Measurements from ENCODE around the gene ZNF552.
"Not testable (repeated sequence)": the region's sequence is repeated elsewhere in the genome, so short reads cannot be mapped to it uniquely, and the experiment has no call there.

Gene ZNF552

DNA sequence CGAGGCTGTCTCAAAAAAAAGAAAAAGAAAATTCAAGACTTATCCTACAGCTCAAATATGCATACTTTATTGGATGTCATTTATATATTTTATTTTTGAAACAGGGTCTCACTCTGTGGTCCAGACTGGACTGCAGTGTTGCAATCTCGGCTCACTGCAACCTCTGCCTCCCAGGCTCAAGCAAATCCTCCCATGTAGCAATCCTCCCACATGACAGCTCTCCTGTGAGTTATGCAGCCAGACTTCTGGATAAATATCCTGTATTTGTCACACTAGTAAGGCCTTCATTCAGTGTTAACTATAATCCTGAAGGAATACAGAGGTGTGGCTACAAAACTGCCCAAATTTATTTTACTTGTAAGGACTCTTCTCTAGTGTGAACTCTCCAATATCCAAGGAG lies 7.2 kb downstream of the ZNF552 start:
- Histone ChIP-seq H3K27me3 (replicated peaks; ENCODE audit: control insufficient read depth, insufficient read depth, low read length, poor library complexity, severe bottlenecking) (no peaks in the 10 kb centered on the region), H3K27ac (ENCODE audit: insufficient read depth, low read length, poor library complexity, severe bottlenecking) (no peak overlapping the region), H3K4me3 (ENCODE audit: insufficient read depth, low read depth, low read length, poor library complexity, severe bottlenecking) (no peak overlapping the region), H3K4me1 (ENCODE audit: control insufficient read depth, insufficient read depth, low read length, poor library complexity, severe bottlenecking) (peaks cover 3% of the 10 kb centered on the region), H3K36me3 (ENCODE audit: control insufficient read depth, insufficient read depth, low read length) (peaks cover 26% of the 10 kb centered on the region), H3K9me3 (ENCODE audit: control insufficient read depth, low read length) (no peaks in the 10 kb centered on the region)
- no peak for DNase-seq

DNA sequence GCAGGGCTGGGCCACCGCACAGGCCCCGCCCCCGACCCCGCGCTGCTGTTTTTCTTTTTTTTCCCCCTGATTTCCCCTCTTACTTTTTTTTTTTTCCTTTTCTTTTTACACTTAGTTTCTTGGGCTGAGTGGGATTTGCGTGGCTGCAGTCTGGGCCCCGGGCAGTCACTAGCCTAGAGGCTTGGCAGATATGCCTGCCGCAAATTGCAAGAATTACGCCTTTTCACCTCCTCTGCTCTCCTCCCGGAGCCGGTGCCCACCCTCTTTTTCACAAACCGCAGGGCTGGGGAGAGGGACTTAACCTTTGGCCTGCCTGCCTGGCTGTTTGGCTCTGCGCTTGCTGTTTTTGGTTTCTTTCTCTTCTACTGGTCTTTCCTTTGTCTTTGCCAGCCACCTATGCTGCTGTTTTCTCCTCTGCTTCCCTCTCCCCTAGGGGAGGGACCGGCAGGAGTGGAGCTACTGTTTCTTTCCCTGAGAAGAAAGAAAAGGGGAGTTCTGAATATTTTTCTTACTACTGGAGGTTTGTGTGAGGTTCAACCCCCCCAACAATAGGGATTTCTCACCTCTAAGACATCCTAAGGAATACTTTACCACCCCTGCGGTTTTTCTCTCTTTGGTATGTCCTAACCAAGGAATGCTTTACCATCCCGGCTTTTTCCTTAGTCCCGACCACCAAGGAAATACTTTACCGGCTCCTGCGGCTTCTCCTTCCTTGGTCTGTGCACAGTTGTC lies 11.0 kb downstream of the ZNF552 start:
- H3K9me3 ChIP-seq (ENCODE audit: control insufficient read depth, low read length) = no peaks in the 10 kb centered on the region
- no peak overlapping the region for H3K4me3 ChIP-seq (ENCODE audit: insufficient read depth, low read depth, low read length, poor library complexity, severe bottlenecking)
- peaks cover 3% of the 10 kb centered on the region for H3K4me1 ChIP-seq (ENCODE audit: control insufficient read depth, insufficient read depth, low read length, poor library complexity, severe bottlenecking)
- H3K36me3 ChIP-seq (ENCODE audit: control insufficient read depth, insufficient read depth, low read length) = peaks cover 13% of the 10 kb centered on the region
- no peaks in the 10 kb centered on the region for H3K27me3 ChIP-seq (replicated peaks; ENCODE audit: control insufficient read depth, insufficient read depth, low read length, poor library complexity, severe bottlenecking)
- no peak for DNase-seq
- no peak overlapping the region for H3K27ac ChIP-seq (ENCODE audit: insufficient read depth, low read length, poor library complexity, severe bottlenecking)

DNA sequence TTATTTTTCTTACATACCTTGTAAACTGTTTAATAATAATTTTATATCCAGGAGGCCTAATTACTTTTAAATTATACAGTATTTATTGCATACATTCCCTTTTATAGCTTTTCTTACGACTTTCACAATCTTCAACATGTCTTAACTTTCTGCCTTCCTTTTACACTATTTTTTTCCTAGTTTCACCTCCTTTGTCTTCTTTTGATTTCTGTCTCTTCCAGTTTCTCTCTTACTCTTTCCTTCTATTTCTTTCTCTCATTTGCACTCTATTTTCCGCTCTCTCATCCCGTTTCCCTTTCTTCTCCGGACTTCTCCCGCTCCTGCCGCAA lies 11.5 kb downstream of the ZNF552 start:
- Histone ChIP-seq H3K9me3 (ENCODE audit: control insufficient read depth, low read length) (no peaks in the 10 kb centered on the region), H3K27me3 (replicated peaks; ENCODE audit: control insufficient read depth, insufficient read depth, low read length, poor library complexity, severe bottlenecking) (no peaks in the 10 kb centered on the region), H3K36me3 (ENCODE audit: control insufficient read depth, insufficient read depth, low read length) (peaks cover 9% of the 10 kb centered on the region), H3K27ac (ENCODE audit: insufficient read depth, low read length, poor library complexity, severe bottlenecking) (no peak overlapping the region), H3K4me1 (ENCODE audit: control insufficient read depth, insufficient read depth, low read length, poor library complexity, severe bottlenecking) (peaks cover 3% of the 10 kb centered on the region), H3K4me3 (ENCODE audit: insufficient read depth, low read depth, low read length, poor library complexity, severe bottlenecking) (no peak overlapping the region)
- DNase-seq = no peak

DNA sequence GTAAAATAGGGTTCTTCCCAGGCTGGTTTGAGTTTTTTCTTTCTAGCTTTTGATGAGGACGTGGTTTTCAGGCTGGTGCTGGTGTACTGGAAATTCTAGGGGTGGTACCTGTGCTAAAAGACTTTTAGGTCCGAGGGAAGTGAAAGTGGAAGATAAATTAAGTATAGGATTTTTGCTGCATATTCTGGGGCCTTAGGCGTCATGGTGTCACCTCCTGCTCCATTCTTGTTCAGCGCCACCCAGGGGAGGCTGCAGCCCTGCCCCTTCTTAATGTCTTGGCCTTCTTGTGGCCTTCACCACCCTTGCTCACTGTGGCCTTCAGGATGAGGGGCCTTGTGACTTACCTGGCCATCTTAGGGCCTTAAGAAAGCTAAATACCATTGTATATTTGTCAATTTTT lies 12.4 kb downstream of the ZNF552 start:
- Histone ChIP-seq H3K27ac (ENCODE audit: insufficient read depth, low read length, poor library complexity, severe bottlenecking) (no peak overlapping the region), H3K36me3 (ENCODE audit: control insufficient read depth, insufficient read depth, low read length) (no peaks in the 10 kb centered on the region), H3K4me1 (ENCODE audit: control insufficient read depth, insufficient read depth, low read length, poor library complexity, severe bottlenecking) (peaks cover 3% of the 10 kb centered on the region), H3K4me3 (ENCODE audit: insufficient read depth, low read depth, low read length, poor library complexity, severe bottlenecking) (no peak overlapping the region), H3K9me3 (ENCODE audit: control insufficient read depth, low read length) (no peaks in the 10 kb centered on the region), H3K27me3 (replicated peaks; ENCODE audit: control insufficient read depth, insufficient read depth, low read length, poor library complexity, severe bottlenecking) (no peaks in the 10 kb centered on the region)
- no peak for DNase-seq

DNA sequence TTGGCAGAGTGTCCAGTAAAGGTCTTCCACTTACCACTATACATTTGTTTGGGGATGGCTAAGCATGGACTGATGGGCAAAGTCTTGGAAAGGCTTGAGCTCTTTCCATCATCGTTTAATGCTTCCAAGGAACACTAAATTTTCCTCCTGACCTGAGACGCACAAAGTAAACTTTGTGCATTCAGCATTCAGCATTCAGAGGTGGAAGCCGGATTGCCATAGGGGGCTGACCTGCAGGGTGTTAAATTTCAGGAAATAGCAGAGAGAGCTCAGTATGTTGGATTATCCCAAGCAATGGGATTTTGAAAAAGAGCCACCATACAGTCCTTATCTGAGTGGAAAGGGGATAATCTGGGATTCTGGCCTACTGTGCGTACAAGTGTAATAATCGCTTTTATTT lies 14.0 kb downstream of the ZNF552 start:
- Histone ChIP-seq H3K4me1 (ENCODE audit: control insufficient read depth, insufficient read depth, low read length, poor library complexity, severe bottlenecking) (peaks cover 3% of the 10 kb centered on the region), H3K36me3 (ENCODE audit: control insufficient read depth, insufficient read depth, low read length) (peaks cover 5% of the 10 kb centered on the region), H3K9me3 (ENCODE audit: control insufficient read depth, low read length) (no peaks in the 10 kb centered on the region), H3K27me3 (replicated peaks; ENCODE audit: control insufficient read depth, insufficient read depth, low read length, poor library complexity, severe bottlenecking) (no peaks in the 10 kb centered on the region), H3K4me3 (ENCODE audit: insufficient read depth, low read depth, low read length, poor library complexity, severe bottlenecking) (no peak overlapping the region), H3K27ac (ENCODE audit: insufficient read depth, low read length, poor library complexity, severe bottlenecking) (no peak overlapping the region)
- no peak for DNase-seq

DNA sequence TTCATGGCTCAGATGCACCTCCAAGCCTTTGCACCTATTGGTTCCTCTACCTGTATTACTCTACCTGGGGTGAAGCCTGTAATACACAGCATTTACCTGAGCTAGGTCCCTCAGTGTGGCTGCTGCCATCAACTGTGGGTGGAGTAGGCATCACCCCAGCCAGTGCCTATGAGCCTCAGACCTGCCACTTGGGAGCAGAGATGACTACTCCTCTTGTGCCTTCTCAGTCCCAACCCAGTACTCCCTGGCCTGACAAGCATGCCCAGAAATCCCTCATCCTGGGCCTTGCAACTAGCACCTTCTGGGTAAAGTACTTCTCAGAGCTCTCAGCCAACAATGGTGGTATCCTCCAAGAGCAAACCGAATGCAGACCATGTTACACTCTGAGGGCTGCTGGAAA lies 18.1 kb downstream of the ZNF552 start:
- not testable (repeated sequence) for H3K4me3 ChIP-seq (ENCODE audit: insufficient read depth, low read depth, low read length, poor library complexity, severe bottlenecking); H3K27me3 ChIP-seq (replicated peaks; ENCODE audit: control insufficient read depth, insufficient read depth, low read length, poor library complexity, severe bottlenecking); DNase-seq; H3K9me3 ChIP-seq (ENCODE audit: control insufficient read depth, low read length); H3K4me1 ChIP-seq (ENCODE audit: control insufficient read depth, insufficient read depth, low read length, poor library complexity, severe bottlenecking); H3K36me3 ChIP-seq (ENCODE audit: control insufficient read depth, insufficient read depth, low read length); H3K27ac ChIP-seq (ENCODE audit: insufficient read depth, low read length, poor library complexity, severe bottlenecking)

DNA sequence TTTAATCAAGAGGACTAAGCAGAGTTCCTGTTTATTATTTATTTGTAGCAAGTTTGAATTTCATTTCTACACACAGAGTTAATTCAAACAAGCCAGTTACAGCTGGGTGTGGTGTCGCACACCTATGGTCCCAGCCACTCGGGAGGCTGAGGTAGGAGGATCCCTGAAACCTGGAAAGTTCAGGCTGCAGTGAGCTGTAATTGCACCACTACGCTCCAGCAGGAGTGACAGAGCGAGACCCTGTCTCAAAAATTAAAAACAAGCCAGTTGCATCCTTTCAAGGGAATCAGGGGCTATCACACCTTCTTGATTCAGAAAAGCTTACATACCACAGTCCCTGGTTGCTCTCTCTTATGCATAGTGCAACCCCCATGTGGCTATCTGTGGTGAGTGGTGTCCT lies 25.4 kb downstream of the ZNF552 start:
- no peak overlapping the region for H3K27ac ChIP-seq (ENCODE audit: insufficient read depth, low read length, poor library complexity, severe bottlenecking)
- peaks cover 11% of the 10 kb centered on the region for H3K36me3 ChIP-seq (ENCODE audit: control insufficient read depth, insufficient read depth, low read length)
- H3K4me3 ChIP-seq (ENCODE audit: insufficient read depth, low read depth, low read length, poor library complexity, severe bottlenecking) = no peak overlapping the region
- H3K27me3 ChIP-seq (replicated peaks; ENCODE audit: control insufficient read depth, insufficient read depth, low read length, poor library complexity, severe bottlenecking) = no peaks in the 10 kb centered on the region
- H3K9me3 ChIP-seq (ENCODE audit: control insufficient read depth, low read length) = peaks cover 38% of the 10 kb centered on the region
- DNase-seq = no peak
- H3K4me1 ChIP-seq (ENCODE audit: control insufficient read depth, insufficient read depth, low read length, poor library complexity, severe bottlenecking) = no peaks in the 10 kb centered on the region

DNA sequence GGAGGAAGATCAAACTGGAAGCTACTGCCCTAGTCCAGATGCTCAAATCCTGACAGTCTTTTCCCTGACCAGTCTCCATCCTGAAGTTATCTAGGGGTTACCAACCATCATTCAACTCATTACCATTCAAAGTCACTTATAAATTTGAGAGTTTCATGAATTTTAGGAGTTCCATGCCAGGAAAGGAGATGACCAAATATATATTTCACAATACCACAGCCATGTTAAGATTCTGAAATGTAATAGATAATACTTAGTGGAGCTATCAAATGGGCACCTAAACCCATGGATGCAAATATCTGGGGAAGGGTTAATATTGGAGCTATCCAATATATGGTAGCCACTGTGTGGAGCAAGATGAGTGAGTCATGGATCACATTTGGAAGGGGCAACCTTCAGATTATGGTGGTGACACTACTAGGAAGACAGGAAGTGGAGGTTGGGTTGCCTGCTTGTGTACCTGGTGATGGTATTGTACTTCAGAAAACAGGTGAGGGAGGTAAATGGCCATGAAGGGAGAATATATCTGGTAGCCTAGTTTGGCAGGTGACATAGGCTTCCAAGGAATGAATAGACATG lies 26.5 kb downstream of the ZNF552 start:
- no peak for DNase-seq
- no peak overlapping the region for H3K27ac ChIP-seq (ENCODE audit: insufficient read depth, low read length, poor library complexity, severe bottlenecking)
- H3K9me3 ChIP-seq (ENCODE audit: control insufficient read depth, low read length) = peaks cover 38% of the 10 kb centered on the region
- no peak overlapping the region for H3K4me3 ChIP-seq (ENCODE audit: insufficient read depth, low read depth, low read length, poor library complexity, severe bottlenecking)
- H3K4me1 ChIP-seq (ENCODE audit: control insufficient read depth, insufficient read depth, low read length, poor library complexity, severe bottlenecking) = no peaks in the 10 kb centered on the region
- no peaks in the 10 kb centered on the region for H3K27me3 ChIP-seq (replicated peaks; ENCODE audit: control insufficient read depth, insufficient read depth, low read length, poor library complexity, severe bottlenecking)
- H3K36me3 ChIP-seq (ENCODE audit: control insufficient read depth, insufficient read depth, low read length) = peaks cover 11% of the 10 kb centered on the region

DNA sequence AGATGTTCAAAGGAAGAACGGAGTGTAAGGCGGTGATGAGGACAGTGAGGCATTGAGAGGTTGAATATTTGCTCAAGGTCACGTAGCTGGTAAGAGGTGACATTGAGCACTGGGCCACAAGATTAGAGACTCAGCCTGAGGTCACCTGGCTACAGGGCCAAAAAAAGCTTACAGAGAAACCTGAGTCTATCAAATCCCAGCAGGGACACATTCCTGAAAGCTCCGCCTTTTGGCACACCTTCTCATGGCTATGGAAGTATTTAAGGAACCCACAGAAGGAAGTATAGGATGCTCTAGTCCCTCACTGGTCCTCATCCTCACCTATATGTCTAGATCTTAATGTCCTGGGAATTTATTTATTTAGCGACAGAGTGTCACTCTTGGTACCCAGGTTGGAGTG lies 27.8 kb downstream of the ZNF552 start:
- no peak overlapping the region for H3K27ac ChIP-seq (ENCODE audit: insufficient read depth, low read length, poor library complexity, severe bottlenecking)
- DNase-seq = no peak
- H3K4me3 ChIP-seq (ENCODE audit: insufficient read depth, low read depth, low read length, poor library complexity, severe bottlenecking) = no peak overlapping the region
- peaks cover 11% of the 10 kb centered on the region for H3K36me3 ChIP-seq (ENCODE audit: control insufficient read depth, insufficient read depth, low read length)
- peaks cover 38% of the 10 kb centered on the region for H3K9me3 ChIP-seq (ENCODE audit: control insufficient read depth, low read length)
- H3K27me3 ChIP-seq (replicated peaks; ENCODE audit: control insufficient read depth, insufficient read depth, low read length, poor library complexity, severe bottlenecking) = no peaks in the 10 kb centered on the region
- H3K4me1 ChIP-seq (ENCODE audit: control insufficient read depth, insufficient read depth, low read length, poor library complexity, severe bottlenecking) = no peaks in the 10 kb centered on the region

DNA sequence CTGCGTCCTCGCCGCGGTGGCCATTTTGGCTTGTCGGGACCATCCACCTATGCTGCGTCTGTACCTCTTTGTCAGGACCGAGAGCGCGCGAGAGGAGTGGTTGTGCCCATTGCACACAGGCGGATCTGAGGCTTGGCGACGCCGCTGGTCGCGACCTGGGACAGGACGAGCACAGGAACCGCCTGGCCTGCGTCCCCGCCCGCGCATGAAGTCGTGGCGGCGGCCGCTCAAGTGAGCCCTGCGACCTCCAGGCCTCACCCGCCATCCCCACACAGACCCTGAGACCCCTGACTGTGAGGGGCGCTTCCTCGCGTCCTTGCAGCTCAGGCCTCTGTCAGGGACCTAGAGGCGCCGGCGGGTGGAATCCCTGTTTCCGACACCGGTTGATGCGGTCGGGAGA lies 28.4 kb downstream of the ZNF552 start:
- Histone ChIP-seq H3K4me1 (ENCODE audit: control insufficient read depth, insufficient read depth, low read length, poor library complexity, severe bottlenecking) (no peaks in the 10 kb centered on the region), H3K9me3 (ENCODE audit: control insufficient read depth, low read length) (peaks cover 38% of the 10 kb centered on the region), H3K4me3 (ENCODE audit: insufficient read depth, low read depth, low read length, poor library complexity, severe bottlenecking) (no peak overlapping the region), H3K27ac (ENCODE audit: insufficient read depth, low read length, poor library complexity, severe bottlenecking) (no peak overlapping the region), H3K36me3 (ENCODE audit: control insufficient read depth, insufficient read depth, low read length) (peaks cover 11% of the 10 kb centered on the region), H3K27me3 (replicated peaks; ENCODE audit: control insufficient read depth, insufficient read depth, low read length, poor library complexity, severe bottlenecking) (no peaks in the 10 kb centered on the region)
- DNase-seq = no peak
